HCT116 (cell line): ENCODE results near the gene PRKG2. TPM values are rescaled to one million over a fixed set of nuclear protein-coding genes. Genes with fewer than 3 reads are reported as not detected.

ENCODE experiments used
- ATAC-seq: fragments of 200-7000 bp; cut with Tn5 transposase; 2 replicates; pipeline ENCODE4 v1.9.1; 2020; ENCODE audit warnings: mild to moderate bottlenecking, moderate library complexity
- BruUV-seq: library from RNA; stranded (reverse); fragments of 400-500 nt; replicated peaks from 2 replicates; lab custom pipeline; 2021; lab: Mats Ljungman, UMichigan
- CTCF ChIA-PET: fragments of 300-600 bp; sonication (Branson Sonifier 250); formaldehyde crosslinking; loops from one replicate; lab custom pipeline; 2021; ENCODE audit warnings: antibody characterized with exemption; lab: Charles Lee
- POLR2A ChIA-PET: fragments of 300-600, 350-600 bp; sonication (Branson Sonifier 250); formaldehyde crosslinking; loops from one replicate; lab custom pipeline; 2021; ENCODE audit warnings: antibody characterized with exemption; lab: Charles Lee
- RAD21 ChIA-PET, 2 experiments: fragments of 300-600 bp; sonication (Branson Sonifier 250); formaldehyde crosslinking; loops; one replicate each; lab custom pipeline; 2023; ENCODE audit warnings: low total read pairs in 2 of 2; ENCODE audit not compliant: uncharacterized antibody in 2 of 2, unreplicated experiment in 2 of 2, low non-redundant PET in 1 of 2; lab: Charles Lee
- DNase-seq: peaks from one replicate; pipeline ENCODE4 v3.0.0-alpha.2; 2010; ENCODE audit warnings: low read depth, low spot score
- H2AFZ ChIP-seq: fragments of 200-600 bp; shearing (Covaris generic), sonication (generic); 2 replicates; pipeline ENCODE4 v1.6.1; 2017; ENCODE audit warnings: low read depth, mixed run types, mixed read lengths, antibody characterized with exemption, low read length; ENCODE audit not compliant: poor library complexity, severe bottlenecking
- H3K27ac ChIP-seq: 2 replicates; pipeline ENCODE4 v1.5.1; 2012; ENCODE audit warnings: low read depth, low read length
- H3K27me3 ChIP-seq: fragments of 200-600 bp; sonication (generic); 2 replicates; pipeline ENCODE4 v1.6.1; 2016; ENCODE audit warnings: mixed run types, low read length, mixed read lengths; ENCODE audit not compliant: insufficient read depth
- H3K36me3 ChIP-seq, 2 experiments: fragments of 200-500 bp in 1 of 2; fragments of 200-600 bp in 1 of 2; sonication (Bioruptor generic) in 1 of 2; sonication (generic) in 1 of 2; 2 replicates each; pipeline versions ENCODE4 v1.5.1 to v1.6.1; 2014 to 2016; ENCODE audit warnings: low read length in 2 of 2, inconsistent platforms in 1 of 2, mixed read lengths in 1 of 2, mixed run types in 1 of 2; ENCODE audit not compliant: insufficient read depth in 2 of 2, control insufficient read depth in 1 of 2
- H3K4me1 ChIP-seq, 2 experiments: fragments of 200-600 bp in 1 of 2; sonication (generic) in 1 of 2; 2 replicates each; pipeline versions ENCODE4 v1.5.1 to v1.6.1; 2012 to 2017; ENCODE audit warnings: low read length in 2 of 2, inconsistent platforms in 1 of 2, mild to moderate bottlenecking in 1 of 2, mixed read lengths in 1 of 2, mixed run types in 1 of 2, moderate library complexity in 1 of 2; ENCODE audit not compliant: insufficient read depth in 2 of 2, control insufficient read depth in 1 of 2
- H3K4me2 ChIP-seq: fragments of 200-600 bp; sonication (generic); 2 replicates; pipeline ENCODE4 v1.6.1; 2017; ENCODE audit warnings: mixed run types, low read length, mixed read lengths
- H3K4me3 ChIP-seq, 2 experiments: fragments of 200-600 bp in 1 of 2; sonication (generic) in 1 of 2; replicated peaks in 1 of 2; 2 replicates each; pipeline ENCODE4 v1.5.1; 2011 to 2016; ENCODE audit warnings: low read length in 2 of 2, control low read depth in 1 of 2, low read depth in 1 of 2, mild to moderate bottlenecking in 1 of 2, mixed read lengths in 1 of 2, mixed run types in 1 of 2
- H3K79me2 ChIP-seq: fragments of 200-600 bp; sonication (generic); 2 replicates; pipeline ENCODE4 v1.6.1; 2017; ENCODE audit warnings: mild to moderate bottlenecking, mixed run types, low read length, moderate library complexity, mixed read lengths; ENCODE audit not compliant: insufficient read depth
- H3K9ac ChIP-seq: fragments of 200-600 bp; sonication (generic); 2 replicates; pipeline ENCODE4 v1.6.1; 2016; ENCODE audit warnings: low read length, mixed read lengths
- H3K9me2 ChIP-seq: fragments of 200-600 bp; sonication (generic), shearing (Covaris generic); 2 replicates; pipeline ENCODE4 v1.6.1; 2017; ENCODE audit warnings: mixed run types, mild to moderate bottlenecking, moderate library complexity; ENCODE audit not compliant: insufficient read depth
- H3K9me3 ChIP-seq, 2 experiments: fragments of 200-500 bp in 1 of 2; fragments of 200-600 bp in 1 of 2; sonication (Bioruptor generic) in 1 of 2; sonication (generic) in 1 of 2; 2 replicates each; pipeline ENCODE4 v1.6.1; 2014 to 2017; ENCODE audit warnings: low read length in 2 of 2, mixed read lengths in 2 of 2, inconsistent platforms in 1 of 2, low read depth in 1 of 2, mild to moderate bottlenecking in 1 of 2, mixed run types in 1 of 2, moderate library complexity in 1 of 2; ENCODE audit not compliant: control insufficient read depth in 1 of 2, insufficient read depth in 1 of 2
- H4K20me1 ChIP-seq: fragments of 200-600 bp; sonication (generic), shearing (Covaris generic); 2 replicates; pipeline ENCODE4 v1.6.1; 2017; ENCODE audit warnings: mixed run types, mild to moderate bottlenecking, moderate library complexity; ENCODE audit not compliant: insufficient read depth
- ATF3 ChIP-seq: IDR thresholded peaks from 2 replicates; pipeline ENCODE4 v1.6.1; 2012
- CBX3 ChIP-seq: IDR thresholded peaks from 2 replicates; pipeline ENCODE4 v1.6.1; 2012; ENCODE audit warnings: low read depth
- CEBPB ChIP-seq: IDR thresholded peaks from 2 replicates; pipeline ENCODE4 v1.6.1; 2012; ENCODE audit warnings: low read depth
- CTCF ChIP-seq, 3 experiments: fragments of 200-600 bp in 1 of 3; sonication (generic) in 1 of 3; IDR thresholded peaks in 2 of 3; conservative IDR thresholded peaks in 1 of 3; 2 replicates each; pipeline ENCODE4 v1.5.1; 2012 to 2017; ENCODE audit warnings: low read depth in 2 of 3, low read length in 2 of 3, antibody characterized with exemption in 1 of 3, borderline replicate concordance in 1 of 3, control low read depth in 1 of 3, mild to moderate bottlenecking in 1 of 3, mixed read lengths in 1 of 3, mixed run types in 1 of 3, moderate library complexity in 1 of 3; ENCODE audit not compliant: insufficient read depth in 1 of 3
- EGR1 ChIP-seq: IDR thresholded peaks from 2 replicates; pipeline ENCODE4 v1.6.1; 2012; ENCODE audit warnings: low read depth
- ELF1 ChIP-seq: IDR thresholded peaks from 2 replicates; pipeline ENCODE4 v1.6.1; 2012; ENCODE audit warnings: low read depth, borderline replicate concordance
- EZH2phosphoT487 ChIP-seq: fragments of 200-600 bp; IDR thresholded peaks from 2 replicates; pipeline ENCODE4 v1.6.1; 2018; ENCODE audit warnings: antibody characterized with exemption, borderline replicate concordance
- JUND ChIP-seq: IDR thresholded peaks from 2 replicates; pipeline ENCODE4 v1.6.1; 2012
- POLR2A ChIP-seq: IDR thresholded peaks from 2 replicates; pipeline ENCODE4 v1.7.0; 2011; ENCODE audit warnings: borderline replicate concordance; ENCODE audit not compliant: insufficient read depth, insufficient read length; ENCODE audit errors: extremely low read depth
- POLR2AphosphoS5 ChIP-seq: IDR thresholded peaks from 2 replicates; pipeline ENCODE4 v1.6.1; 2011; ENCODE audit warnings: mild to moderate bottlenecking, low read depth, low read length, moderate library complexity
- RAD21 ChIP-seq: IDR thresholded peaks from 2 replicates; pipeline ENCODE4 v1.6.1; 2012; ENCODE audit warnings: low read depth, mild to moderate bottlenecking
- SRF ChIP-seq: IDR thresholded peaks from 2 replicates; pipeline ENCODE4 v1.6.1; 2012; ENCODE audit warnings: low read depth
- YY1 ChIP-seq: IDR thresholded peaks from 2 replicates; pipeline ENCODE4 v1.6.1; 2011; ENCODE audit warnings: low read length, low read depth, moderate library complexity, mild to moderate bottlenecking; ENCODE audit not compliant: insufficient replicate concordance; ENCODE audit errors: extremely low read depth
- ZFX ChIP-seq: fragments of 450-650 bp; IDR thresholded peaks from 2 replicates; pipeline ENCODE4 v1.6.1; 2017
- ZNF274 ChIP-seq: fragments of 200-500 bp; sonication (Bioruptor generic); IDR thresholded peaks from 2 replicates; pipeline ENCODE4 v1.6.1; 2014; ENCODE audit warnings: mild to moderate bottlenecking, low read depth, low read length, inconsistent platforms
- intact Hi-C: fragments of 100-400 bp; cut with micrococcal nuclease; formaldehyde crosslinking; loops from 2 replicates; pipeline ENCODE4 v1.10.0; 2022
- total RNA-seq: library from RNA; stranded (reverse); gene quantifications from one replicate; pipeline ENCODE4 v1.2.1, GENCODE V29; 2021; ENCODE audit not compliant: unreplicated experiment
- TF ChIP-seq, protein P1 (sequence below): IDR thresholded peaks from 2 replicates; pipeline ENCODE4 v1.6.1; 2011; ENCODE audit warnings: mild to moderate bottlenecking, low read length, moderate library complexity; ENCODE audit not compliant: insufficient replicate concordance; ENCODE audit errors: extremely low read depth
- TF ChIP-seq, protein P2 (sequence below): IDR thresholded peaks from 2 replicates; pipeline ENCODE4 v1.6.1; 2012

PRKG2 gene
- total RNA-seq, 1 experiment from 2014 or later: 2.1 TPM

GRCh38 chr4:81198609-81199008, 16.4 kb downstream of the PRKG2 start:
- no peaks in the 10 kb centered on the region for H3K9me2 ChIP-seq
- intact Hi-C loops: no loop called here
- ATAC-seq (no peak), DNase-seq (no peak)
- no peaks in the 10 kb centered on the region for H3K4me1 ChIP-seq
- CTCF ChIA-PET: no interaction called here
- H2AFZ ChIP-seq: no peak overlapping the region
- H3K4me3 ChIP-seq: no peak overlapping the region
- H3K79me2 ChIP-seq: no peaks in the 10 kb centered on the region
- no peaks in the 10 kb centered on the region for H3K9me3 ChIP-seq
- TF ChIP-seq JUND: no peak
- TF ChIP-seq, protein P1, sequence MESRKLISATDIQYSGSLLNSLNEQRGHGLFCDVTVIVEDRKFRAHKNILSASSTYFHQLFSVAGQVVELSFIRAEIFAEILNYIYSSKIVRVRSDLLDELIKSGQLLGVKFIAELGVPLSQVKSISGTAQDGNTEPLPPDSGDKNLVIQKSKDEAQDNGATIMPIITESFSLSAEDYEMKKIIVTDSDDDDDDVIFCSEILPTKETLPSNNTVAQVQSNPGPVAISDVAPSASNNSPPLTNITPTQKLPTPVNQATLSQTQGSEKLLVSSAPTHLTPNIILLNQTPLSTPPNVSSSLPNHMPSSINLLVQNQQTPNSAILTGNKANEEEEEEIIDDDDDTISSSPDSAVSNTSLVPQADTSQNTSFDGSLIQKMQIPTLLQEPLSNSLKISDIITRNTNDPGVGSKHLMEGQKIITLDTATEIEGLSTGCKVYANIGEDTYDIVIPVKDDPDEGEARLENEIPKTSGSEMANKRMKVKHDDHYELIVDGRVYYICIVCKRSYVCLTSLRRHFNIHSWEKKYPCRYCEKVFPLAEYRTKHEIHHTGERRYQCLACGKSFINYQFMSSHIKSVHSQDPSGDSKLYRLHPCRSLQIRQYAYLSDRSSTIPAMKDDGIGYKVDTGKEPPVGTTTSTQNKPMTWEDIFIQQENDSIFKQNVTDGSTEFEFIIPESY: no peak
- TF ChIP-seq ELF1: no peak
- TF ChIP-seq RAD21: no peak
- TF ChIP-seq ZNF274: no peak
- TF ChIP-seq CTCF (IDR thresholded peaks at IDR 0.05 in 2 of 3, conservative IDR thresholded peaks at IDR 0.05 in 1 of 3; ENCODE audit: borderline replicate concordance in 1 of 3, insufficient read depth in 1 of 3, low read depth in 2 of 3, low read length in 2 of 3): no peak
- TF ChIP-seq CBX3: no peak
- no peak for TF ChIP-seq YY1
- no peak for TF ChIP-seq ZFX
- TF ChIP-seq POLR2A: no peak
- TF ChIP-seq EGR1: no peak
- no peak for TF ChIP-seq SRF
- no peak for TF ChIP-seq POLR2AphosphoS5
- TF ChIP-seq, protein P2, sequence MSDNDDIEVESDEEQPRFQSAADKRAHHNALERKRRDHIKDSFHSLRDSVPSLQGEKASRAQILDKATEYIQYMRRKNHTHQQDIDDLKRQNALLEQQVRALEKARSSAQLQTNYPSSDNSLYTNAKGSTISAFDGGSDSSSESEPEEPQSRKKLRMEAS: no peak
- no peak for TF ChIP-seq ATF3
- no peak for TF ChIP-seq CEBPB
- TF ChIP-seq EZH2phosphoT487: no peak
- POLR2A ChIA-PET: no interaction called here
- H3K27me3 ChIP-seq: no peaks in the 10 kb centered on the region
- no peaks in the 10 kb centered on the region for H3K36me3 ChIP-seq
- H3K27ac ChIP-seq: no peak overlapping the region
- no peak overlapping the region for H3K9ac ChIP-seq
- no TSS peak for BruUV-seq
- H3K4me2 ChIP-seq: no peak overlapping the region
- RAD21 ChIA-PET: no interaction called here
- no peaks in the 10 kb centered on the region for H4K20me1 ChIP-seq
